Activated T-cell treated with anti-CD3 and anti-CD28 coated beads, Interleukin-2, amount 50 U/mL, for 24 hours (primary cell): ENCODE data around the gene TMEM208.

Experiments
- DNase-seq: peaks from one replicate; pipeline ENCODE4 v3.0.0-alpha.2; 2020
- H3K27ac Mint-ChIP-seq: 2 replicates; pipeline ENCODE4 v1.8.0; 2020; ENCODE audit warnings: mild to moderate bottlenecking, mixed read lengths
- H3K27me3 Mint-ChIP-seq: 2 replicates; pipeline ENCODE4 v1.8.0; 2020; ENCODE audit warnings: mixed read lengths
- H3K36me3 Mint-ChIP-seq: 2 replicates; pipeline ENCODE4 v1.8.0; 2020; ENCODE audit warnings: low read depth, mixed read lengths
- H3K4me1 Mint-ChIP-seq: 2 replicates; pipeline ENCODE4 v1.8.0; 2020; ENCODE audit warnings: low read depth, mixed read lengths
- H3K4me3 Mint-ChIP-seq: 2 replicates; pipeline ENCODE4 v1.8.0; 2020; ENCODE audit warnings: mild to moderate bottlenecking, moderate library complexity, mixed read lengths
- H3K9me3 Mint-ChIP-seq: 2 replicates; pipeline ENCODE4 v1.8.0; 2020; ENCODE audit warnings: mixed read lengths

The TMEM208 gene

GRCh38 chr16:67255553-67256221, 28.8 kb downstream of the TMEM208 start:
- no peak overlapping the region for H3K4me3 Mint-ChIP-seq
- peaks cover 2% of the 10 kb centered on the region for H3K36me3 Mint-ChIP-seq
- no peaks in the 10 kb centered on the region for H3K4me1 Mint-ChIP-seq

GRCh38 chr16:67256701-67257230, 29.8 kb downstream of the TMEM208 start:
- Mint-ChIP-seq H3K4me3 (no peak overlapping the region), H3K9me3 (no peaks in the 10 kb centered on the region)

More at GRCh38 chr16:67255553-67256221, 28.8 kb downstream of the TMEM208 start:
- peaks cover 3% of the 10 kb centered on the region for H3K27me3 Mint-ChIP-seq
- no peak overlapping the region for H3K27ac Mint-ChIP-seq
- DNase-seq, result no peak
- no peaks in the 10 kb centered on the region for H3K9me3 Mint-ChIP-seq

GRCh38 chr16:67257486-67258160, 30.7 kb downstream of the TMEM208 start:
- DNase-seq, result no peak
- Mint-ChIP-seq H3K27ac (no peak overlapping the region), H3K9me3 (no peaks in the 10 kb centered on the region), H3K36me3 (peaks cover 2% of the 10 kb centered on the region), H3K4me3 (no peak overlapping the region), H3K4me1 (peaks cover 2% of the 10 kb centered on the region), H3K27me3 (peaks cover 3% of the 10 kb centered on the region)

More at GRCh38 chr16:67256701-67257230, 29.8 kb downstream of the TMEM208 start:
- Mint-ChIP-seq H3K4me1 (peaks cover 2% of the 10 kb centered on the region), H3K27me3 (peaks cover 3% of the 10 kb centered on the region), H3K27ac (no peak overlapping the region), H3K36me3 (peaks cover 2% of the 10 kb centered on the region)
- DNase-seq, result no peak

- no peak overlapping the region for H3K27ac Mint-ChIP-seq
- no peak for DNase-seq
- H3K36me3 Mint-ChIP-seq, result peaks cover 2% of the 10 kb centered on the region
- H3K4me3 Mint-ChIP-seq, result no peak overlapping the region
- no peaks in the 10 kb centered on the region for H3K9me3 Mint-ChIP-seq
- H3K27me3 Mint-ChIP-seq, result peaks cover 3% of the 10 kb centered on the region
- peaks cover 2% of the 10 kb centered on the region for H3K4me1 Mint-ChIP-seq
Measured at GRCh38 chr16:67258161-67258835, 31.4 kb downstream of the TMEM208 start.

GRCh38 chr16:67259705-67260104, 32.8 kb downstream of the TMEM208 start:
- Mint-ChIP-seq H3K4me1 (peaks cover 2% of the 10 kb centered on the region), H3K27ac (no peak overlapping the region), H3K27me3 (peaks cover 3% of the 10 kb centered on the region), H3K9me3 (no peaks in the 10 kb centered on the region), H3K36me3 (peaks cover 2% of the 10 kb centered on the region), H3K4me3 (no peak overlapping the region)
- no peak for DNase-seq

GRCh38 chr16:67260426-67261063, 33.6 kb downstream of the TMEM208 start:
- peaks cover 2% of the 10 kb centered on the region for H3K4me1 Mint-ChIP-seq
- no peak overlapping the region for H3K27ac Mint-ChIP-seq
- H3K9me3 Mint-ChIP-seq, result no peaks in the 10 kb centered on the region
- H3K27me3 Mint-ChIP-seq, result peaks cover 3% of the 10 kb centered on the region
- H3K36me3 Mint-ChIP-seq, result no peaks in the 10 kb centered on the region
- H3K4me3 Mint-ChIP-seq, result no peak overlapping the region
- DNase-seq, result no peak

- Mint-ChIP-seq H3K36me3 (no peaks in the 10 kb centered on the region), H3K4me1 (peaks cover 2% of the 10 kb centered on the region), H3K4me3 (no peak overlapping the region), H3K27me3 (peaks cover 3% of the 10 kb centered on the region), H3K27ac (no peak overlapping the region), H3K9me3 (no peaks in the 10 kb centered on the region)
- DNase-seq, result no peak
Measured at GRCh38 chr16:67263201-67263600, 36.3 kb downstream of the TMEM208 start.

GRCh38 chr16:67264277-67264676, 37.3 kb downstream of the TMEM208 start:
- Mint-ChIP-seq H3K4me3 (no peak overlapping the region), H3K36me3 (no peaks in the 10 kb centered on the region), H3K9me3 (no peaks in the 10 kb centered on the region), H3K27ac (no peak overlapping the region), H3K27me3 (peaks cover 3% of the 10 kb centered on the region), H3K4me1 (peaks cover 2% of the 10 kb centered on the region)
- no peak for DNase-seq

GRCh38 chr16:67264866-67265265, 37.9 kb downstream of the TMEM208 start:
- H3K4me3 Mint-ChIP-seq, result no peak overlapping the region
- no peak for DNase-seq
- H3K27ac Mint-ChIP-seq, result no peak overlapping the region
- no peaks in the 10 kb centered on the region for H3K9me3 Mint-ChIP-seq
- H3K4me1 Mint-ChIP-seq, result peaks cover 2% of the 10 kb centered on the region
- H3K36me3 Mint-ChIP-seq, result no peaks in the 10 kb centered on the region
- no peaks in the 10 kb centered on the region for H3K27me3 Mint-ChIP-seq

GRCh38 chr16:67265834-67266233, 38.9 kb downstream of the TMEM208 start:
- Mint-ChIP-seq H3K9me3 (no peaks in the 10 kb centered on the region), H3K36me3 (no peaks in the 10 kb centered on the region), H3K4me1 (peaks cover 1% of the 10 kb centered on the region), H3K27ac (no peak overlapping the region), H3K27me3 (no peaks in the 10 kb centered on the region), H3K4me3 (no peak overlapping the region)
- DNase-seq, result no peak

- Mint-ChIP-seq H3K4me1 (no peaks in the 10 kb centered on the region), H3K36me3 (peaks cover 6% of the 10 kb centered on the region), H3K27me3 (no peaks in the 10 kb centered on the region), H3K9me3 (no peaks in the 10 kb centered on the region), H3K27ac (no peak overlapping the region), H3K4me3 (no peak overlapping the region)
- DNase-seq, result no peak
Measured at GRCh38 chr16:67268136-67268579, 41.2 kb downstream of the TMEM208 start.

- no peak overlapping the region for H3K4me3 Mint-ChIP-seq
- H3K4me1 Mint-ChIP-seq, result no peaks in the 10 kb centered on the region
- H3K27me3 Mint-ChIP-seq, result no peaks in the 10 kb centered on the region
- H3K36me3 Mint-ChIP-seq, result peaks cover 8% of the 10 kb centered on the region
- no peak overlapping the region for H3K27ac Mint-ChIP-seq
- H3K9me3 Mint-ChIP-seq, result no peaks in the 10 kb centered on the region
- DNase-seq, result no peak
Measured at GRCh38 chr16:67269766-67270165, 42.8 kb downstream of the TMEM208 start.

- no peaks in the 10 kb centered on the region for H3K9me3 Mint-ChIP-seq
- no peaks in the 10 kb centered on the region for H3K27me3 Mint-ChIP-seq
- H3K27ac Mint-ChIP-seq, result no peak overlapping the region
- DNase-seq, result no peak
- H3K4me1 Mint-ChIP-seq, result peaks cover 3% of the 10 kb centered on the region
- no peak overlapping the region for H3K4me3 Mint-ChIP-seq
- H3K36me3 Mint-ChIP-seq, result peaks cover 16% of the 10 kb centered on the region
Measured at GRCh38 chr16:67270931-67271338, 44.0 kb downstream of the TMEM208 start.

- H3K27ac Mint-ChIP-seq, result no peak overlapping the region
- no peaks in the 10 kb centered on the region for H3K9me3 Mint-ChIP-seq
- DNase-seq, result no peak
- peaks cover 21% of the 10 kb centered on the region for H3K36me3 Mint-ChIP-seq
- no peak overlapping the region for H3K4me3 Mint-ChIP-seq
- H3K27me3 Mint-ChIP-seq, result no peaks in the 10 kb centered on the region
- peaks cover 6% of the 10 kb centered on the region for H3K4me1 Mint-ChIP-seq
Measured at GRCh38 chr16:67271446-67271845, 44.5 kb downstream of the TMEM208 start.
